ENCODE measurements around the gene EXT2. TPM values are rescaled to one million over a fixed set of nuclear protein-coding genes. Genes with fewer than 3 reads are reported as not detected.
A peak's percentile ranks its signal among the peaks of the same experiment; 100 is the strongest.

EXT2 gene
- total RNA-seq, 1 experiment from 2014 or later, result 39.1 TPM

DNA sequence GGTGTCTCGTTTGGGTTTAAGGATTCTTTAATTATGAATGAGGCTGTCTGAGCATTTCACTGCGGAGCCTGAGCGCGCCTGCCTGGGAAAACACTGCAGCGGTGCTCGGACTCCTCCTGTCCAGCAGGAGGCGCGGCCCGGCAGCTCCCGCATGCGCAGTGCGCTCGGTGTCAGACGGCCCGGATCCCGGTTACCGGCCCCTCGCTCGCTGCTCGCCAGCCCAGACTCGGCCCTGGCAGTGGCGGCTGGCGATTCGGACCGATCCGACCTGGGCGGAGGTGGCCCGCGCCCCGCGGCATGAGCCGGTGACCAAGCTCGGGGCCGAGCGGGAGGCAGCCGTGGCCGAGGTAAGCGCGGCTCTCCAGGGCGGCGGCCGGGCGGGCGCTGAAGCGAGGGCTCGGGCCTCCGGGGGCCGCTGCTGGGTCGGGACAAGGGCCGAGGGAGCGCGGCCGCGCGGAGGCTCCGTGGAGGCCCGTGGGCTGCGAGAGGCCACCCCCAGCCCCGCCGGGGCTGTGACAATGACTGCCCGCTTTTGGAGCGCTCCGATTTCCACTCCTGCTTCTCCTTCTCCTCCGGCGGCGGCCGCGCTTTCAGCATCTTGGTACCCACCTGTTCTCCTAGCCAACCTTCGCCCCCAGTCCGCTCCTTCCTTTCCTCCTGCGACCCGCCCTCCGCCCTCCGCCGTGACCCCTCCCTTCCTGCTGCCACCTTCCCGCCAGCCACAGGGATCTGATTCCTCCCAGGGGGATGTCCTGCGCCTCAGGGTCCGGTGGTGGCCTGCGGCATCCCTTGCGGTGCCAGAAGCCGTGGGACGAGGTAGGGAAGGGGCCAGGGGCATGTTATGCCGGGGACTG lies at the start of gene EXT2 (continued):
- TF ChIP-seq ZNF138 (CRISPR knock-in tag; conservative IDR thresholded peaks at IDR 0.05), result 0 out of 2 replicates have a peak, but pooled peaks have one; percentile 23

DNA sequence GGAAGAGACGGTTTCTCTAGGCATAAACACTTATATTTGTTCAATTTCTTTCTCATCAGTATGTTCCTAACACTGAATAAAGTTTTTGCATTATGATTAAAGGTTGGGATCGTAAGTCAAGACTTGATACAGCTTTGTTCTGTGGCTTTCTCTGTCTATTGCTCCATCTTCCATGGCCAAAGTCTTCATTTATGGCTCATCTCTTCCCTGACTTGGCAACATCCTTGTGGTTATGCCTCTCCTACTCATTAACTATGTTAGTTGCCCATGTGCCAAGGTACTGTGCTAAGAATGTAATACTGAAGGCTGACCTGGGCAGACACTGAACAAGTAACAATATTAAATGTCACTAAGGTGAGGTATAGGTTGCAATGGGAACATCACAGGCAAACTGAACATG lies 49.3 kb upstream of the EXT2 start:
- no peaks in the 10 kb centered on the region for H3K4me1 Mint-ChIP-seq
- TF ChIP-seq, protein P1, sequence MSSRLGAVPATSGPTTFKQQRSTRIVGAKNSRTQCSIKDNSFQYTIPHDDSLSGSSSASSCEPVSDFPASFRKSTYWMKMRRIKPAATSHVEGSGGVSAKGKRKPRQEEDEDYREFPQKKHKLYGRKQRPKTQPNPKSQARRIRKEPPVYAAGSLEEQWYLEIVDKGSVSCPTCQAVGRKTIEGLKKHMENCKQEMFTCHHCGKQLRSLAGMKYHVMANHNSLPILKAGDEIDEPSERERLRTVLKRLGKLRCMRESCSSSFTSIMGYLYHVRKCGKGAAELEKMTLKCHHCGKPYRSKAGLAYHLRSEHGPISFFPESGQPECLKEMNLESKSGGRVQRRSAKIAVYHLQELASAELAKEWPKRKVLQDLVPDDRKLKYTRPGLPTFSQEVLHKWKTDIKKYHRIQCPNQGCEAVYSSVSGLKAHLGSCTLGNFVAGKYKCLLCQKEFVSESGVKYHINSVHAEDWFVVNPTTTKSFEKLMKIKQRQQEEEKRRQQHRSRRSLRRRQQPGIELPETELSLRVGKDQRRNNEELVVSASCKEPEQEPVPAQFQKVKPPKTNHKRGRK (CRISPR knock-in tag; IDR thresholded peaks at IDR 0.05; ENCODE audit: borderline replicate concordance), result no peak
- TF ChIP-seq, protein P2, sequence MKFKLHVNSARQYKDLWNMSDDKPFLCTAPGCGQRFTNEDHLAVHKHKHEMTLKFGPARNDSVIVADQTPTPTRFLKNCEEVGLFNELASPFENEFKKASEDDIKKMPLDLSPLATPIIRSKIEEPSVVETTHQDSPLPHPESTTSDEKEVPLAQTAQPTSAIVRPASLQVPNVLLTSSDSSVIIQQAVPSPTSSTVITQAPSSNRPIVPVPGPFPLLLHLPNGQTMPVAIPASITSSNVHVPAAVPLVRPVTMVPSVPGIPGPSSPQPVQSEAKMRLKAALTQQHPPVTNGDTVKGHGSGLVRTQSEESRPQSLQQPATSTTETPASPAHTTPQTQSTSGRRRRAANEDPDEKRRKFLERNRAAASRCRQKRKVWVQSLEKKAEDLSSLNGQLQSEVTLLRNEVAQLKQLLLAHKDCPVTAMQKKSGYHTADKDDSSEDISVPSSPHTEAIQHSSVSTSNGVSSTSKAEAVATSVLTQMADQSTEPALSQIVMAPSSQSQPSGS (CRISPR knock-in tag; IDR thresholded peaks at IDR 0.05; ENCODE audit: borderline replicate concordance, low read depth), result no peak
- TF ChIP-seq, protein P3, sequence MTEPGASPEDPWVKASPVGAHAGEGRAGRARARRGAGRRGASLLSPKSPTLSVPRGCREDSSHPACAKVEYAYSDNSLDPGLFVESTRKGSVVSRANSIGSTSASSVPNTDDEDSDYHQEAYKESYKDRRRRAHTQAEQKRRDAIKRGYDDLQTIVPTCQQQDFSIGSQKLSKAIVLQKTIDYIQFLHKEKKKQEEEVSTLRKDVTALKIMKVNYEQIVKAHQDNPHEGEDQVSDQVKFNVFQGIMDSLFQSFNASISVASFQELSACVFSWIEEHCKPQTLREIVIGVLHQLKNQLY (CRISPR knock-in tag; IDR thresholded peaks at IDR 0.05), result no peak
- TF ChIP-seq, protein P4, sequence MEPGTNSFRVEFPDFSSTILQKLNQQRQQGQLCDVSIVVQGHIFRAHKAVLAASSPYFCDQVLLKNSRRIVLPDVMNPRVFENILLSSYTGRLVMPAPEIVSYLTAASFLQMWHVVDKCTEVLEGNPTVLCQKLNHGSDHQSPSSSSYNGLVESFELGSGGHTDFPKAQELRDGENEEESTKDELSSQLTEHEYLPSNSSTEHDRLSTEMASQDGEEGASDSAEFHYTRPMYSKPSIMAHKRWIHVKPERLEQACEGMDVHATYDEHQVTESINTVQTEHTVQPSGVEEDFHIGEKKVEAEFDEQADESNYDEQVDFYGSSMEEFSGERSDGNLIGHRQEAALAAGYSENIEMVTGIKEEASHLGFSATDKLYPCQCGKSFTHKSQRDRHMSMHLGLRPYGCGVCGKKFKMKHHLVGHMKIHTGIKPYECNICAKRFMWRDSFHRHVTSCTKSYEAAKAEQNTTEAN (CRISPR knock-in tag; IDR thresholded peaks at IDR 0.05), result no peak
- no peak for TF ChIP-seq ZBTB21 (CRISPR knock-in tag; IDR thresholded peaks at IDR 0.05; ENCODE audit: borderline replicate concordance)
- TF ChIP-seq TP53 (CRISPR knock-in tag; IDR thresholded peaks at IDR 0.05), result no peak
- no peak for TF ChIP-seq FOXK1 (CRISPR knock-in tag; IDR thresholded peaks at IDR 0.05)
- no peak for TF ChIP-seq GRHL2 (CRISPR knock-in tag; IDR thresholded peaks at IDR 0.05; ENCODE audit: insufficient replicate concordance, severe bottlenecking)
- TF ChIP-seq RELA (CRISPR knock-in tag; IDR thresholded peaks at IDR 0.05; ENCODE audit: borderline replicate concordance), result no peak
- no peak for TF ChIP-seq KAT7 (CRISPR knock-in tag; IDR thresholded peaks at IDR 0.05; ENCODE audit: borderline replicate concordance)
- TF ChIP-seq, protein P5, sequence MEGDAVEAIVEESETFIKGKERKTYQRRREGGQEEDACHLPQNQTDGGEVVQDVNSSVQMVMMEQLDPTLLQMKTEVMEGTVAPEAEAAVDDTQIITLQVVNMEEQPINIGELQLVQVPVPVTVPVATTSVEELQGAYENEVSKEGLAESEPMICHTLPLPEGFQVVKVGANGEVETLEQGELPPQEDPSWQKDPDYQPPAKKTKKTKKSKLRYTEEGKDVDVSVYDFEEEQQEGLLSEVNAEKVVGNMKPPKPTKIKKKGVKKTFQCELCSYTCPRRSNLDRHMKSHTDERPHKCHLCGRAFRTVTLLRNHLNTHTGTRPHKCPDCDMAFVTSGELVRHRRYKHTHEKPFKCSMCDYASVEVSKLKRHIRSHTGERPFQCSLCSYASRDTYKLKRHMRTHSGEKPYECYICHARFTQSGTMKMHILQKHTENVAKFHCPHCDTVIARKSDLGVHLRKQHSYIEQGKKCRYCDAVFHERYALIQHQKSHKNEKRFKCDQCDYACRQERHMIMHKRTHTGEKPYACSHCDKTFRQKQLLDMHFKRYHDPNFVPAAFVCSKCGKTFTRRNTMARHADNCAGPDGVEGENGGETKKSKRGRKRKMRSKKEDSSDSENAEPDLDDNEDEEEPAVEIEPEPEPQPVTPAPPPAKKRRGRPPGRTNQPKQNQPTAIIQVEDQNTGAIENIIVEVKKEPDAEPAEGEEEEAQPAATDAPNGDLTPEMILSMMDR (IDR thresholded peaks at IDR 0.05), result no peak
- TF ChIP-seq, protein P6, sequence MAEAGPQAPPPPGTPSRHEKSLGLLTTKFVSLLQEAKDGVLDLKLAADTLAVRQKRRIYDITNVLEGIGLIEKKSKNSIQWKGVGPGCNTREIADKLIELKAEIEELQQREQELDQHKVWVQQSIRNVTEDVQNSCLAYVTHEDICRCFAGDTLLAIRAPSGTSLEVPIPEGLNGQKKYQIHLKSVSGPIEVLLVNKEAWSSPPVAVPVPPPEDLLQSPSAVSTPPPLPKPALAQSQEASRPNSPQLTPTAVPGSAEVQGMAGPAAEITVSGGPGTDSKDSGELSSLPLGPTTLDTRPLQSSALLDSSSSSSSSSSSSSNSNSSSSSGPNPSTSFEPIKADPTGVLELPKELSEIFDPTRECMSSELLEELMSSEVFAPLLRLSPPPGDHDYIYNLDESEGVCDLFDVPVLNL (CRISPR knock-in tag; IDR thresholded peaks at IDR 0.05; ENCODE audit: borderline replicate concordance, low read depth), result no peak
- TF ChIP-seq SMAD4 (CRISPR knock-in tag; IDR thresholded peaks at IDR 0.05), result no peak
- TF ChIP-seq, protein P7, sequence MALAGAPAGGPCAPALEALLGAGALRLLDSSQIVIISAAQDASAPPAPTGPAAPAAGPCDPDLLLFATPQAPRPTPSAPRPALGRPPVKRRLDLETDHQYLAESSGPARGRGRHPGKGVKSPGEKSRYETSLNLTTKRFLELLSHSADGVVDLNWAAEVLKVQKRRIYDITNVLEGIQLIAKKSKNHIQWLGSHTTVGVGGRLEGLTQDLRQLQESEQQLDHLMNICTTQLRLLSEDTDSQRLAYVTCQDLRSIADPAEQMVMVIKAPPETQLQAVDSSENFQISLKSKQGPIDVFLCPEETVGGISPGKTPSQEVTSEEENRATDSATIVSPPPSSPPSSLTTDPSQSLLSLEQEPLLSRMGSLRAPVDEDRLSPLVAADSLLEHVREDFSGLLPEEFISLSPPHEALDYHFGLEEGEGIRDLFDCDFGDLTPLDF (CRISPR knock-in tag; IDR thresholded peaks at IDR 0.05), result no peak
- TF ChIP-seq, protein P8, sequence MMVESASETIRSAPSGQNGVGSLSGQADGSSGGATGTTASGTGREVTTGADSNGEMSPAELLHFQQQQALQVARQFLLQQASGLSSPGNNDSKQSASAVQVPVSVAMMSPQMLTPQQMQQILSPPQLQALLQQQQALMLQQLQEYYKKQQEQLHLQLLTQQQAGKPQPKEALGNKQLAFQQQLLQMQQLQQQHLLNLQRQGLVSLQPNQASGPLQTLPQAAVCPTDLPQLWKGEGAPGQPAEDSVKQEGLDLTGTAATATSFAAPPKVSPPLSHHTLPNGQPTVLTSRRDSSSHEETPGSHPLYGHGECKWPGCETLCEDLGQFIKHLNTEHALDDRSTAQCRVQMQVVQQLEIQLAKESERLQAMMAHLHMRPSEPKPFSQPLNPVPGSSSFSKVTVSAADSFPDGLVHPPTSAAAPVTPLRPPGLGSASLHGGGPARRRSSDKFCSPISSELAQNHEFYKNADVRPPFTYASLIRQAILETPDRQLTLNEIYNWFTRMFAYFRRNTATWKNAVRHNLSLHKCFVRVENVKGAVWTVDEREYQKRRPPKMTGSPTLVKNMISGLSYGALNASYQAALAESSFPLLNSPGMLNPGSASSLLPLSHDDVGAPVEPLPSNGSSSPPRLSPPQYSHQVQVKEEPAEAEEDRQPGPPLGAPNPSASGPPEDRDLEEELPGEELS (CRISPR knock-in tag; IDR thresholded peaks at IDR 0.05), result no peak
- TF ChIP-seq EMX1 (CRISPR knock-in tag; IDR thresholded peaks at IDR 0.05), result no peak
- peaks cover 2% of the 10 kb centered on the region for H3K27me3 Mint-ChIP-seq (ENCODE audit: low read depth)
- H3K9me3 Mint-ChIP-seq, result peaks cover 5% of the 10 kb centered on the region
- H3K4me3 Mint-ChIP-seq, result no peak overlapping the region
- ChIA-PET CTCF (no interaction called here), POLR2A (interaction anchor here (0.6 kb wide), 1 partner anchor 869 kb away, joined by 3 read pairs; no protein-coding TSS in a partner anchor)
- ATAC-seq, result no peak
- peaks cover 2% of the 10 kb centered on the region; the same call in 1 of the 2 replicates for H3K36me3 Mint-ChIP-seq
- H3K27ac Mint-ChIP-seq, result no peak overlapping the region
- no peak for DNase-seq (ENCODE audit: low spot score)

Measured in WTC11 (cell line).